Measurements from ENCODE around the gene SMARCD2. TPM values are rescaled to one million over a fixed set of nuclear protein-coding genes. Genes with fewer than 3 reads are reported as not detected.
"Not testable (repeated sequence)": the region's sequence is repeated elsewhere in the genome, so short reads cannot be mapped to it uniquely, and the experiment has no call there.

Gene SMARCD2
- total RNA-seq, 1 donor from 2014 or later, result 29.2 TPM

- no peak for ATAC-seq
- intact Hi-C loops (cut with DNase I), result loop anchor here (10.0 kb wide), 1 partner anchor 684 kb away; the partner anchor contains the start of genes CEP95 and DDX5
These were observed 21.4 kb downstream of the SMARCD2 start for GRCh38 chr17:63820963-63821561.

DNA sequence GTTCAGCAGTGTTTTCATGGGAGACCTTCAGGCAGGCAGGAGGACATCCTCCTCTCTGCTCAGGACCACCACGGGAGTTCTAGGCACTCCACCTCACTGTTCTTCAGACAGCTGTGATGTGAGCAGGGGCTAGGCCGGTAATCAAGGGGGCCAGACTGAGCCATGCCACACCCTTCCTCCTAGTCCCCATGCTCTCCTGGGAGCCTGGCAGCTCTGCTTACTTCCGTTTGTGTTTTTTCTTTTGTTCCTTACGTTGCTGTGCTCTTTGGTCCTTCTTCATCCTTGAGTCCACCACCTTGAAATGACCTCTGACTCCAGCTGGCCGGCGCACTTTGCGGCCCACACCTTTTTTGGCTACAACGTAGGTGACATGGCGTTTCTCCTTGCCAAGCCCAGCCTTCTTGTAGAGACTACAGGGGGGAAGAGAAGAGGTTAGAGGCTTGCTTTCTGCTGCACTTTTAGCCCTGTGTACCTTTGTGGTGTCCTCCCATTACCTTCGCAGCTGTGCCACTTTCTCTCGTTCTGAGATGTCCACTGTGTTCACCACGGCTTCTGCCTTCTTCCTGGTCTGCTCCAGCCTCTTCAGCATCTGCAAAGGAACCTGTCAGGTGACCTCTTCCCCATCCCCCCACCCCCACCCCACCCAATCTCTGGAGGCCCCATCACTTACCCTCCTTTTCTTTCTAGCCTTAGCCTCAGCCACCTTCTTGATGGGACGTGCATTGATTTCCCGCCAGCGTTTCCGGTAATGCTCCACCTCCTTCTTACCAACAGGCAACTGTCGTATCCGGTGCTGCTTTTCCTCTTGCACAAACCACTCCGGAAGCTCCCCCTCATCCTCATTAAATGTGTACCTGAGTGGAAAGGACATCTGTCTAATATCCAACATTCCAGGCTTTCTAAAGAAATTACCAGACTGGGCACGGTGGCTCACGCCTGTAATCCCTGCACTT, 22.6 kb downstream of the SMARCD2 start:
- intact Hi-C loops (cut with DNase I), result loop anchor here (10.0 kb wide), 1 partner anchor 685 kb away; the partner anchor contains the start of genes CEP95 and DDX5
- peak; percentile 22 for ATAC-seq
- DNase-seq (ENCODE audit: missing footprints), result no peak

More at GRCh38 chr17:63820963-63821561, 21.4 kb downstream of the SMARCD2 start:
- DNase-seq (ENCODE audit: missing footprints), result no peak

GRCh38 chr17:63819131-63819530, 23.4 kb downstream of the SMARCD2 start:
- ATAC-seq (no peak), DNase-seq (ENCODE audit: missing footprints) (no peak)
- intact Hi-C loops (cut with DNase I), result no loop called here

DNA sequence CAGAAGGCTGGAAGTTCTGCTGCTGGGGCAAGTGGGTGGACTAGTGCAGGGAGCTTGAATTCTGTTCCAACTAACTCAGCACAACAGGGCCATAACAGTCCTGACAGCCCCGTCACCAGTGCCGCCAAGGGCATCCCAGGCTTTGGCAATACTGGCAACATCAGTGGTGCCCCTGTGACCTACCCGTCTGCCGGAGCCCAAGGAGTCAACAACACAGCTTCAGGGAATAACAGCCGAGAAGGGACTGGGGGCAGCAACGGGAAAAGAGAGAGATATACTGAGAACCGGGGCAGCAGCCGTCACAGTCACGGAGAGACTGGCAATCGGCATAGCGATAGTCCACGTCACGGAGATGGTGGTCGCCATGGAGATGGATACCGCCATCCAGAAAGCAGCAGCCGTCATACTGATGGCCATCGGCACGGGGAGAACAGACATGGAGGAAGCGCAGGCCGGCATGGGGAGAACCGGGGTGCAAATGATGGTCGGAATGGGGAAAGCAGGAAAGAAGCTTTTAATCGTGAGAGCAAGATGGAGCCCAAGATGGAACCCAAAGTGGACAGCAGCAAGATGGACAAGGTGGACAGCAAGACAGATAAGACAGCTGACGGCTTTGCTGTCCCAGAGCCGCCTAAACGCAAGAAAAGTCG, 24.6 kb downstream of the SMARCD2 start:
- ATAC-seq (peak; percentile 30), DNase-seq (ENCODE audit: missing footprints) (no peak)
- intact Hi-C loops (cut with DNase I), result no loop called here

DNA sequence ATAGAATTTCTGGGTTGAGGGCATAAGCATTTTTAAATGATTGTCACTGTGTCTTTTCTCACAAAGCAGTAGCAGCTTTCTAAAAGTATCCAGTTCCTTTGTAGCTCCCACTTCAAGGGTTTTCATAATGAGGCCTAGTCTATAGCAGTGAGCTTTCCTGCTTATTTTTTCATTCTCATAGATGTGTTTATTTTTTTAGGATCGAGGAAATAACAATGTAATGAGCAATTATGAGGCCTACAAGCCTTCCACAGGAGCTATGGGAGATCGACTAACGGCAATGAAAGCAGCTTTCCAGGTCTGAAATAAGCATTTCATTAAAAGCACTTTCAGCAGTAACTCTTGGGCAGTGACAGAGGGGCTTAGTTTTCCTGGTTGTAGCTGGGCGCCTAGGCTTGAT, 25.8 kb downstream of the SMARCD2 start:
- intact Hi-C loops (cut with DNase I), result no loop called here
- no peak for DNase-seq (ENCODE audit: missing footprints)
- no peak for ATAC-seq

- intact Hi-C loops (cut with DNase I), result no loop called here
These were observed 26.4 kb downstream of the SMARCD2 start for GRCh38 chr17:63816123-63816522.

DNA sequence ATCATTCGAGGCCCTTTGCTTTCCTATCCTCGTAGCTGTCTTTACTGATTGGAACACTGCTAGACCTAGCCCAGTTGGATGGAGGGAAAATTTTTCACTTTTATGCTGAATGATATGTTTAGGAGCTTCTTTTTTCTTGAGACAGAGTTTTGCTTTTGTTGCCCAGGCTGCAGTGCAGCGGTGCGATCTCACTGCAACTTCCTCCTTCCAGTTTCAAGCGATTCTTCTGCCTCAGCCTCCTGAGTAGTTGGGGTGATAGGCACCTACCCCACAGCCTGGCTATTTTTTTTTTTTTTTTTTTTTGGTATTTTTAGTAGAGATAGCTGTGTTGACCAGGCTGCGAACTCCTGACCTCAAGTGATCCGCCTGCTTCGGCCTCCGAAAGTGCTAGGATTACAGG, 32.5 kb downstream of the SMARCD2 start:
- ATAC-seq (no peak), DNase-seq (ENCODE audit: missing footprints) (no peak)
- intact Hi-C loops (cut with DNase I), result no loop called here

More at GRCh38 chr17:63816123-63816522, 26.4 kb downstream of the SMARCD2 start:
- ATAC-seq, result no peak
- DNase-seq (ENCODE audit: missing footprints), result no peak

GRCh38 chr17:63805591-63805990, 36.9 kb downstream of the SMARCD2 start:
- DNase-seq (ENCODE audit: missing footprints) (no peak), ATAC-seq (no peak)
- intact Hi-C loops (cut with DNase I), result no loop called here

- no peak for ATAC-seq
- intact Hi-C loops (cut with DNase I), result no loop called here
- DNase-seq (ENCODE audit: missing footprints), result no peak
These were observed 38.2 kb downstream of the SMARCD2 start for GRCh38 chr17:63804328-63804727.

GRCh38 chr17:63800783-63801182, 41.7 kb downstream of the SMARCD2 start:
- intact Hi-C loops (cut with DNase I), result no loop called here
- DNase-seq (ENCODE audit: missing footprints) (no peak), ATAC-seq (no peak)

DNA sequence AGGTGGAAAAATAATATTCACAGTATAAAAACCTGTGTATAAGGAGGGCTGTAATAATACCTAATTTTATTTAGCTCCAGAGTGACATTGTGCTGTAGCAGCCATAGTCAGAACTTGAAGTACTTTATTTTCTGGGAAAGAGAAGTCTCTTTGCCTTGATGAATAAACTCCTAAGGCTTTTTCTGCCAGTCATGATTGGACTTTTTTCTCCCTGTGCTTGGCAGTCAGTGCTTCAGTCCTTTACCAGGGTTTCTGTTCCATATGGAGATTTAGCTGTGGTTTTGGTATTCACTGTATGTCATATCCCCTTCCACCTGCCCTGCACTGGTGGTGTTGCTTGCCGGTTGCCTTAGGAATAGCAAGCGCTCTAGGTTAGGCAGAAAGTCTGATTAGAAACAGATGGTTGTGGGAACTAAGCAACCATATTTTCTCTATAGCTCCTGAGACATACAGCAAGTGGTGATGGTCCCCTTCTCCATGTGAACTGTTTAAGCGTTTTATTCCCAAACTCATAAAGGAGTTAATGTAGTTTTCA, 43.8 kb downstream of the SMARCD2 start:
- ATAC-seq, result no peak
- DNase-seq (ENCODE audit: missing footprints), result no peak
- intact Hi-C loops (cut with DNase I), result no loop called here

- ATAC-seq; DNase-seq (ENCODE audit: missing footprints); intact Hi-C loops (cut with DNase I): not testable (repeated sequence)
These were observed 46.1 kb downstream of the SMARCD2 start for GRCh38 chr17:63796375-63796774.

DNA sequence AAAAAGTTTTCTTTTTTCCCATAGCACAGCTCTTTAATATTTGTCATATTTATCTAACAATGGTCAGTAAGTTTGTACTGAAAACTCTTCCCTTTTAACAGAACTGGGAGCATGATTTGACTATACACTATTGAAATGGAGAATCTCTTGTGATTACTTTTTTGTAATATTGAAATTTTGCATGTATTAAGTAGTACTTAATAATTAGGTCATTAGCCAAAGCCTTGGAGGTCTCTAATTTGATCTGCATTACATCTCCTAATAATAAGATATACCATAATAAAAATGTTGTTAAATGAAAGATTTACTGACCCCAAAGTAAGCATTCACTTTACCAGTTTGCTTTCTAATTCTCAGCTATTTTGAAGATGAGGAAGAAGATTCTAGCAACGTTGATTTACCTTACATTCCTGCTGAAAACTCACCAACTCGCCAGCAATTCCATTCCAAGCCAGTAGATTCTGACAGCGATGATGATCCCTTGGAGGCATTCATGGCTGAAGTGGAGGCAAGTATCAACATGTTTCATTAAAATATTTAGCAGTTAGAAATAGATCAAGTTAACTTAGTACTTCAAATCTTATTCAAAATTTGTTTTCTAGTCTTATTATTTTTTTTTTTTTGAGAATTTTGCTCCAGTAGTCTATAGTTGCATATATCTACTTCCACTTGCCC, 50.3 kb downstream of the SMARCD2 start:
- ATAC-seq (no peak), DNase-seq (ENCODE audit: missing footprints) (no peak)
- intact Hi-C loops (cut with DNase I), result no loop called here

- DNase-seq (ENCODE audit: missing footprints) (no peak), ATAC-seq (no peak)
- intact Hi-C loops (cut with DNase I), result no loop called here
These were observed 52.4 kb downstream of the SMARCD2 start for GRCh38 chr17:63790057-63790456.

GRCh38 chr17:63786971-63787711, 55.3 kb downstream of the SMARCD2 start:
- no peak for ATAC-seq

DNA sequence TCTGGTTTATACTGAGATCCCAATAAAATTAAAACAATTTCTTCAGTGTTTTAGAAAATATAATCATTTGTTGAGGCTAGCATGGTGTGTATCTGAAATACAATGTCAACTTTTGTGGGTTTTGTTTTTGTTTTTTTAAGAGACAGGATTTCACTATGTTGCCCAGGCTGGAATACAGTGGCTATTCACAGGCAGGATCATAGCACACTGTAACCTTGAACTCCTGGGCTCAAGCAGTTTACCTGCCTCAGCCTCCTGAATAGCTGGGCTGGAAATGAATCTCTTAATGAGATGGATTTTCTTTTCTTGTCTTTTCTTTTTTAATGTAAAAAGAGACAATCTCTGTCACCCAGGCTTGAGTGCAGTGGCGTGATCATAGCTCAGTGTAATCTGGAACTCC, 56.4 kb downstream of the SMARCD2 start:
- no peak for ATAC-seq
- intact Hi-C loops (cut with DNase I), result no loop called here
- DNase-seq (ENCODE audit: missing footprints), result no peak

More at GRCh38 chr17:63786971-63787711, 55.3 kb downstream of the SMARCD2 start:
- intact Hi-C loops (cut with DNase I), result no loop called here
- DNase-seq (ENCODE audit: missing footprints), result no peak

GRCh38 chr17:63785556-63785955, 56.9 kb downstream of the SMARCD2 start:
- intact Hi-C loops (cut with DNase I), result no loop called here
- ATAC-seq, result no peak
- DNase-seq (ENCODE audit: missing footprints), result no peak

DNA sequence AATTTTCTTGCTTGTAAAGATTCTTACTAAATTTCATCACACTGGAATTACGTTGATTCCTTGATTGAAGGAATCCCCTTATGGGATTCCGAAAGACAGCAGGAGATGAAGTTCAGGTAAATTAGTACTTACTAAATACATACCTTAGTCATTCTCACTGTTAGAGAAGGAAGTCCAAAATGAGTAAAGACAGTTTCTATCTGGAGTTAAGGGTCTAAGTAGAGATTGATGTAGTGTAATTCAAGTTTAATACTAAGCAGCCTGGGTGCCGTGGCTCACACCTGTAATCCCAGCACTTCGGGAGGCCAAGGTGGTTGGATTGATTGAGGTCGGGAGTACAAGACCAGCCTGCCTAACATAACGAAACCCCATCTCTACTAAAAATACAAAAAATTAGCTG, 59.0 kb downstream of the SMARCD2 start:
- DNase-seq (ENCODE audit: missing footprints) (no peak), ATAC-seq (no peak)
- intact Hi-C loops (cut with DNase I), result no loop called here
